VCaP (cell line): ENCODE results near the gene TFDP1.

Experiments
- H3K27ac ChIP-seq: fragments of 450-650 bp; 2 replicates; pipeline ENCODE4 v1.5.1; 2017
- TF ChIP-seq, protein P1 (sequence below): fragments of 450-650 bp; conservative IDR thresholded peaks from 2 replicates; pipeline ENCODE4 v1.5.1; 2017; ENCODE audit warnings: mild to moderate bottlenecking, moderate library complexity

TFDP1 gene

DNA sequence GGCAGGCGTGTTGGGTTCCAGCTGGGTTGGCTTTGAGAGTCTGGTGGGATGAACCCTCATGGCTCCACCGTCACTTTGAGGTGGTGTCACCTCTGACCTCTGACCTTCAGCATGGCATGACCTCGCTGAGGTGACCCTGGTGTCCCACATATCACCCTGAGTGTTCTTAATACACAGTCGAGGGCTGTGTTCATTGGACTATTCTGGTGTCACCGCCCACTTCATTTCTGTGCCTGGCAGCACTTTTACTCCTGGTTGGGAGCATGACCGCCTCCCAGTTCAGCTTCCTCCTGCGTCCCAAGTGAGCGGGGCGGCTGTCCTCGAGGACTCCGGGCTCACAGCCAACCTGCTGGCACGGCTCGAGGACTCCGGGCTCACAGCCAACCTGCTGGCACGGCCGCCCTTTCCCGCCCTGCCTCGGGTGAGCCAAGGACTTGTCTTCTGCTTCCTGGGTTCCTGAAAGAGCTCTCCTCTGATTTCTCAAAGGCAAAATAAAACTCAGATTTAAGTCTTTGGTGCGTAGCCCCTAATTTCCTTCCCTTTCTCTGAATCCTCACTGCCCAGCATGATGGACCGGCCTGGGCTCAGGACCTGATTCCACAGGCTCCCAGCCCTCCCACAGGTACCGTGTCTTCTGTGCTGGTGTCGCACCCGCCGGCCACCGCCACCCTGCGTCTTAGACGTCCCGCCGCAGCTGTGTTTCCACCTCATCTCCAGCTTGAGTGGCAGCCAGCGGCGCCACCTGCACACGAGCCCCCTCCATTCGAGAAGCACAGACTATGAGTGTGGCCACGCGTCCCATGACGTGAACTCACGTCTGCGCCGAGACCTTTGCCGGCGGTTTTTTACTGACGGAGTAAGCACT lies 63.0 kb downstream of the TFDP1 start:
- H3K27ac ChIP-seq: no peak overlapping the region; the same call in 1 of the 2 replicates
- TF ChIP-seq, protein P1, sequence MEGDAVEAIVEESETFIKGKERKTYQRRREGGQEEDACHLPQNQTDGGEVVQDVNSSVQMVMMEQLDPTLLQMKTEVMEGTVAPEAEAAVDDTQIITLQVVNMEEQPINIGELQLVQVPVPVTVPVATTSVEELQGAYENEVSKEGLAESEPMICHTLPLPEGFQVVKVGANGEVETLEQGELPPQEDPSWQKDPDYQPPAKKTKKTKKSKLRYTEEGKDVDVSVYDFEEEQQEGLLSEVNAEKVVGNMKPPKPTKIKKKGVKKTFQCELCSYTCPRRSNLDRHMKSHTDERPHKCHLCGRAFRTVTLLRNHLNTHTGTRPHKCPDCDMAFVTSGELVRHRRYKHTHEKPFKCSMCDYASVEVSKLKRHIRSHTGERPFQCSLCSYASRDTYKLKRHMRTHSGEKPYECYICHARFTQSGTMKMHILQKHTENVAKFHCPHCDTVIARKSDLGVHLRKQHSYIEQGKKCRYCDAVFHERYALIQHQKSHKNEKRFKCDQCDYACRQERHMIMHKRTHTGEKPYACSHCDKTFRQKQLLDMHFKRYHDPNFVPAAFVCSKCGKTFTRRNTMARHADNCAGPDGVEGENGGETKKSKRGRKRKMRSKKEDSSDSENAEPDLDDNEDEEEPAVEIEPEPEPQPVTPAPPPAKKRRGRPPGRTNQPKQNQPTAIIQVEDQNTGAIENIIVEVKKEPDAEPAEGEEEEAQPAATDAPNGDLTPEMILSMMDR: no peak

DNA sequence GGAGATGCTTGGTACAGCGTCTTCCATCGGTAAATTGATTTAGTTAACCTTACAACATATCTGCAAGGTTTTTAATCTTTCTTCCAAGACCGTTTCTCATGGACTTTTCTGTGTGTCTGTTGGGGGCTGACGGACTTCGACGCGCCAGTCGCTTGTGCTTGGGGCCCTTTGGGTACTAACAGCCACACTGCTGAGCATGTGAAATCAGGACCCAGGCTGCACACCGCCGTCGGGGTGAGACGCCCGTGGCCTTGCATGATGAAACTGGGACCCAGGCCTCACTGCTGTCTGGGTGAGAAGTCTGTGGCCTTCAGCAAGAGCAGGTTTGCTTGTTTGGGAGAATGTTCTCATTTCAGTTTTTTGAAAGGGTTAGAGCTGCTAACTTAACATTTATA lies 63.7 kb downstream of the TFDP1 start:
- no peak overlapping the region; the same call in 1 of the 2 replicates for H3K27ac ChIP-seq
- TF ChIP-seq, protein P1: no peak

DNA sequence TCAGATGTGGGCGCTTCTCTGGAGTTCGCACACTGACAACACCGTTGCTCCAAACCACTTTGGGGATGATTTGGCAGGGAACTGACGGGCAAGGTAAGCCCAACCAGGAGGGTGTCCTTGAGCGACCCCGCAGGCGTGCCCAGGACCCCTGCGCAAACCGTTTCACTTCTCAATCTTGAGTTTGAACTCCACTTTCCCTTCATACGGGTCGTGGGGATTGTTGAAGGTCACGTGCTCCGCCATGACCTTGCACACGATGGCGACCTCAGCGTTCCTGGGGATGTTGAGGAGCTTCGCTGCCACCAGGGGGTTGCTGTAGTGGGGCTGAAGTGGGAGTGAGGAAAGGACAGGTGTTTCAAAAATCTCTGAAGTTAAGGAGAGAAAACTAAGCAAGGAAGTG lies 64.7 kb downstream of the TFDP1 start:
- TF ChIP-seq, protein P1: no peak

DNA sequence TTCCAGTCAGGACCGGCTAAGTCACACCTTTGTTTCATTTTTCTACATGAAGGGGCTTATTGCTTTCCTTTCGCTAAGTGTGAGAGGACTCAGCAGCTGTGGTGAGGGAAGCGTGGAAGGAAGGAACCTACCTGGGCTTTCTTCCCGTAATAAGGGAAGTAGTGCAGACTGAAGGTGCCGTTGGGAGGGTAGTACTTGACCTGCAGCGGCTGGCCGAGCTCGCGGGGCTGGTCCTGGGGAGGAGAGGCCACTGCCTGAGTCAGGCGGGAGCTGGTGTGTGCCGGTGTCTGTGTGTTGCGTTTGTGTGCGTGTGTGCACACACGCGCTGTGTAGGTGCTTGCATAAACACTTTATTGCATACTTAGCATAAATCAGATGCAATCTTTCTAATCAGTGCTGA lies 65.7 kb downstream of the TFDP1 start:
- no peak overlapping the region for H3K27ac ChIP-seq
- TF ChIP-seq, protein P1: no peak

More for the DNA sequence above, 64.7 kb downstream of the TFDP1 start:
- no peak overlapping the region for H3K27ac ChIP-seq

DNA sequence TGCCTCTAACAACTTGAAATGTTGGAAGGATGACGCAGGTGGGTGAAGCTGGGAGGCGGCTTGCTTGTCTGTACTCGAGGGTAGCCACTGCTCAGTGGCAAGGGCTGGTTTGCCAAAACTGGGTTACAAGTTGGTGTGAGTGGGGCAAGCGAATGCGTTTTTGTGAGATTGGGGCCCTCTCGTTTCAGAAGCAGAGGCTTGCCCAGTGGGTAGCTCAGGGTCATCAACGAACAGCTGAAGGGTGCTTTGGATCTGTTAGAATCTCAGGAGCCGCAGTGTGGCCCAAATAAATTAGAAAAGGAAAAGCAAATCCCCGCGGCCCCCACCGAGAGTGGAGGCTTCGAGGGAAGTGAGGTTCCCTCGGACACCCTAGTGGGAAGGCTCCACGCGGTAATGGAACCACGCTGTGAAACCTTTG lies 66.2 kb downstream of the TFDP1 start:
- TF ChIP-seq, protein P1: no peak
- no peak overlapping the region for H3K27ac ChIP-seq

DNA sequence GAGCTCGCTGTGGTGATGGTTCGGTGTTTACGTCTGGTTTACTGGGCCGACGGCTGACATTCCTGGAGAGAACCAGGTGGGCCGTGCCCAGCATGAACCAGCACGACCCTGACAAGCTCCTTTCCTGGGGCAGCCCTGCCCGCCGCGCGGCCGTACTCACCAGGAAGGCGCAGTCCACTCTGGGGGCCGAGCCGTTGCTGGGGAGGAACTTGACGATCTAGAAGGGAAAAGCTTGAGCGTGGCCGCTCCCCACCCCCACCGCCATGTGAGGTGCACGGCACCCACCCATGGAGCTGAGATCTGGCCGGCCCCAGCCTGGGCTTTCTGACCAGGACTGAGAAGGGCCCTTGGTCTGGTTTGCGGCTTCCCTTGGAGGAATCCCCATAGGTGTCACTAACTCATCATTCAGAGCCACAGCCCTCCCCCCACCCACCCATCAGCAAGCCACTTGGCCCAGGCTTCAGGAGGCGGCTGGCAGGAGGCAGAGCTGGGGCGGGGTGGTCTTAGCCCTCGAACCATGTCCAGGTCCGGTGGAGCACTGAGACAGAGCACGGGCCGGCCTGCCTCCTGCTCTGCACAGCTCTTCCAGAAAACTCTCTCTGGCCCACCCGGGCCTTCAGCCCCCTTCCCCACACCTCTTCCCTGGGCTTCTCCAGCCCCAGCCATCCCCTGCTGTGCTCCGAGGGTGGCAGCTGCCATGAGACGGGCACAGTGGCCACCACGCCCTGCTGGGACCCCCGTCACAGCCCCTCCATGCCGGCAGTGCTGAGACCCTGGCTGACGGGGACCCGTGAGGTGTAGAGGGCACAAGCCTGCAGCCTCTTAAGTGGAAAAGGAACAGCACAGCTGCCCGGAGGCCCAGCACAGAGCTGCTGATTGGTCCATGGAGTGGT lies 67.2 kb downstream of the TFDP1 start:
- no peak overlapping the region for H3K27ac ChIP-seq
- TF ChIP-seq, protein P1: no peak
